ENCODE results near the gene PWP2.

DNA sequence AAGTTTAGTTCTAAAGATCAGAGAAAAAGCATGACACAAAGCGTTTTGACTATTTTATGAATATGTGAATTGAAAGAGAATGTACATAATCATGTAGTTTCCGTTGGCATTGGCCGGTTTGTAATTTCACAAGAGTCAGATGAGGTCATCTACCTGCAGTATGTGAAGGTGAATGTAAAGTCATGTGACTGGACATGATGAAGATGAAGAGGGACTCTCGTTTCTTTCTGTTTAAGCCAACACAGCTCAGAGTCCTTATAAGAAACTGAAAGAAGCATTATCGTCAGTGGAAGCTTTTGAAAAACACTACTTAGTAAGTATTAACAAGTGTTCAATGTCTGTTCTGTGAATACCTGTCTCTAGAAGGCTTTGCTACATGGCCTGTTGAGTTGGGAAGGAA is 30.9 kb upstream of the PWP2 start:
- no peak for TF ChIP-seq CTCF (IDR thresholded peaks at IDR 0.05; ENCODE audit: low read depth, low read length, missing input control)
- no peak for TF ChIP-seq YY1 (IDR thresholded peaks at IDR 0.05)
- no peak for TF ChIP-seq REST (IDR thresholded peaks at IDR 0.05)
- TF ChIP-seq RXRA (IDR thresholded peaks at IDR 0.05) = no peak
- TF ChIP-seq, protein P1, sequence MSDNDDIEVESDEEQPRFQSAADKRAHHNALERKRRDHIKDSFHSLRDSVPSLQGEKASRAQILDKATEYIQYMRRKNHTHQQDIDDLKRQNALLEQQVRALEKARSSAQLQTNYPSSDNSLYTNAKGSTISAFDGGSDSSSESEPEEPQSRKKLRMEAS (IDR thresholded peaks at IDR 0.05) = no peak
- no peak for TF ChIP-seq JUND (IDR thresholded peaks at IDR 0.05)
- TF ChIP-seq GABPA (IDR thresholded peaks at IDR 0.05 in 1 of 2, conservative IDR thresholded peaks at IDR 0.05 in 1 of 2) = no peak
- TF ChIP-seq ATF3 (IDR thresholded peaks at IDR 0.05) = no peak
- TF ChIP-seq SP1 (IDR thresholded peaks at IDR 0.05) = no peak
- TF ChIP-seq TAF1 (conservative IDR thresholded peaks at IDR 0.05) = no peak

All from liver (tissue), 3 donors.